Stimulated activated CD4-positive, alpha-beta T cell treated with anti-CD3 and anti-CD28 coated beads, Interleukin-15, amount 100 ng/mL, for 1 hour (primary cell): ENCODE data around the gene TMEM145.

ENCODE experiments used
- DNase-seq, 2 donors: peaks; one replicate each; pipeline ENCODE4 v3.0.0-alpha.2; 2020; ENCODE audit warnings: low read depth in 1 of 2, low spot score in 1 of 2

Gene TMEM145

DNA sequence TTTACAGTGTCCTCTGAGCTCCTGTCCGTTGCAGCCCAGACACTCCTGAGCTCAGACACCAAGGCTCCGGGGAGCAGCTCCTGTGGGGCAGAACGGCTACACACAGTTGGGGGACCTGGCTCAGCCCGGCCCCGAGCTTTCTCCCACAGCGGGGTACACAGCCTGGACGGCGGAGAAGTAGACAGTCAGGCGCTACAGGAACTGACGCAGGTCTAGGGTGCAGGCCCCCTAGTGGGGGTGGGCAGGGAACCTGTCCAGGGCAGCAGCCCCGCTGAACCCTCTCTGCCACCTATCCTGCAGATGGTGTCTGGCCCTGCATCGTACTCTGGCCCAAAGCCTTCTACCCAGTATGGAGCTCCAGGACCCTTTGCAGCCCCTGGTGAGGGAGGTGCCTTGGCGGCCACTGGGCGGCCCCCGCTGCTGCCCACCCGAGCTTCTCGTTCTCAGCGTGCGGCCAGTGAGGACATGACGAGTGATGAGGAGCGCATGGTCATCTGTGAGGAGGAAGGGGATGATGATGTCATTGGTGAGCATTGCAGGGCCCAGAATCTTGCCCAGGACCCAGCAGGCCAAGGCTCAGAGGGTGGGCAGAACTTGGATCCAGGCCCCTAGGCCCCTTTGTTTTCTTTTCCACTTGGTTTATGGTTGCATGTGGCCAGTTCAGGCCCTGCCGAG lies 24.1 kb upstream of the TMEM145 start:
- no peak for DNase-seq

DNA sequence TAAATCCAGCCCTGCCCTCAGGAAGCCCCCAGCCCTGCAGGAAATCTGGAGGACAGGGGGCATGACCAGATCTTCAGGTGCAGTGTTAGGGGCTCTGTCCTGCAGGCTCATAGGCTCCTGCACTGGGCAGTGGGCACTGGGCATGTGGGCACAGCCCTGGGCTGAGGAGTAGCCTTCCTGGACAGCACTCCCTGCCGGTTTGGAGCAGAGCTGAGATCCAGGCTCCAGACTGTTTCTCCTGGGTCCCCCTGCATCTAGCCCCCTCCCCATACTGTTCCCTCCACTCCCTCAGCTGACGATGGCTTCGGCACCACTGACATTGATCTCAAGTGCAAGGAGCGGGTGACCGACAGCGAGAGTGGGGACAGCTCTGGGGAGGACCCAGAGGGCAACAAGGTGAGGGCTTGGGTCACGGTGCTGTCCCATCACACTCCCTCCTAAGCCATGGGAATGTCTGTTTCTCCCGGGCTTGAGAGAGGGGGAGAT lies 23.5 kb upstream of the TMEM145 start:
- no peak for DNase-seq

DNA sequence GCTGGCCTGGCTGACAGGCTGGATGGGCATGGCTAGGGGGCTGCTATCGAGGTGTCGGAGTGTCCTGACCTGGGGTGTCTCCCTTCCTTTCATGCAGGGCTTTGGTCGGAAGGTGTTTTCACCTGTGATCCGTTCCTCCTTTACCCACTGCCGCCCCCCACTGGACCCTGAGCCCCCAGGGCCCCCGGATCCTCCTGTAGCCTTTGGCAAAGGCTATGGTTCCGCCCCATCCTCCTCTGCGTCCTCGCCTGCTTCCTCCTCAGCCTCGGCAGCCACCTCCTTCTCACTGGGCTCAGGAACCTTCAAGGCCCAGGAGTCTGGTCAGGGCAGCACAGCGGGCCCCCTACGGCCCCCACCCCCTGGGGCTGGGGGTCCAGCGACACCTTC lies 23.0 kb upstream of the TMEM145 start:
- DNase-seq = no peak

DNA sequence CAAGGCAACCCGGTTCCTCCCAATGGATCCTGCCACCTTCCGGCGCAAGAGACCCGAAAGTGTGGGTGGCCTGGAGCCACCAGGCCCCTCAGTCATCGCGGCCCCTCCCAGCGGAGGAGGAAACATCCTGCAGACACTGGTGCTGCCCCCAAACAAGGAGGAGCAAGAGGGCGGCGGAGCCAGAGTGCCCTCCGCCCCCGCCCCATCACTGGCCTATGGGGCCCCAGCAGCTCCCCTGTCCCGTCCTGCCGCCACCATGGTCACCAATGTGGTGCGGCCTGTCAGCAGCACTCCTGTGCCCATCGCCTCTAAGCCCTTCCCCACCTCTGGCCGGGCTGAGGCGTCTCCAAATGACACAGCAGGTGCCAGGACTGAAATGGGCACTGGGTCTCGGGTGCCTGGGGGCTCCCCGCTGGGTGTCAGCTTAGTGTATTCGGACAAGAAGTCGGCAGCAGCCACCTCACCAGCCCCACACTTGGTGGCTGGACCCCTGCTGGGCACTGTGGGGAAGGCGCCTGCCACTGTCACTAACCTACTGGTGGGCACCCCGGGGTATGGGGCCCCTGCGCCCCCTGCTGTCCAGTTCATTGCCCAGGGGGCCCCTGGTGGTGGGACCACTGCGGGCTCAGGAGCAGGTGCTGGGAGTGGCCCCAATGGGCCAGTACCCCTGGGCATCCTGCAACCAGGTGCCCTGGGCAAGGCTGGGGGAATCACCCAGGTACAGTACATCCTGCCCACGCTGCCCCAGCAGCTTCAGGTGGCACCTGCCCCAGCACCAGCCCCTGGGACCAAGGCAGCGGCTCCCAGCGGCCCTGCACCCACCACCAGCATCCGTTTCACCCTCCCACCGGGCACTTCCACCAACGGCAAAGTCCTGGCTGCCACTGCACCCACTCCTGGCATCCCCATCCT lies 22.3 kb upstream of the TMEM145 start:
- peak; percentile 43 to 49 for DNase-seq

DNA sequence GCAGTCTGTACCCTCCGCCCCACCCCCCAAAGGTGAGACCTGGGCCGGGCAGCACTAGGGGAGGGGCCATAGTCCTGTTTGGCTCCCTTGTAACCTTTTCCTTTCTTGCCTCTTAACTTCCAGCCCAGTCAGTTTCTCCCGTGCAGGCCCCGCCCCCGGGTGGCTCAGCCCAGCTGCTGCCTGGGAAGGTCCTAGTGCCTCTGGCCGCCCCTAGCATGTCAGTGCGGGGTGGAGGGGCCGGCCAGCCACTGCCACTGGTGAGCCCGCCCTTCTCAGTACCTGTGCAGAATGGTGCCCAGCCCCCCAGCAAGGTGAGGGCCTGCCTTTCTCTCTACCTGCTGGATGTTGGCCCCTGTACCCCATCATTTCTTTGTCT lies 21.7 kb upstream of the TMEM145 start:
- DNase-seq = no peak

DNA sequence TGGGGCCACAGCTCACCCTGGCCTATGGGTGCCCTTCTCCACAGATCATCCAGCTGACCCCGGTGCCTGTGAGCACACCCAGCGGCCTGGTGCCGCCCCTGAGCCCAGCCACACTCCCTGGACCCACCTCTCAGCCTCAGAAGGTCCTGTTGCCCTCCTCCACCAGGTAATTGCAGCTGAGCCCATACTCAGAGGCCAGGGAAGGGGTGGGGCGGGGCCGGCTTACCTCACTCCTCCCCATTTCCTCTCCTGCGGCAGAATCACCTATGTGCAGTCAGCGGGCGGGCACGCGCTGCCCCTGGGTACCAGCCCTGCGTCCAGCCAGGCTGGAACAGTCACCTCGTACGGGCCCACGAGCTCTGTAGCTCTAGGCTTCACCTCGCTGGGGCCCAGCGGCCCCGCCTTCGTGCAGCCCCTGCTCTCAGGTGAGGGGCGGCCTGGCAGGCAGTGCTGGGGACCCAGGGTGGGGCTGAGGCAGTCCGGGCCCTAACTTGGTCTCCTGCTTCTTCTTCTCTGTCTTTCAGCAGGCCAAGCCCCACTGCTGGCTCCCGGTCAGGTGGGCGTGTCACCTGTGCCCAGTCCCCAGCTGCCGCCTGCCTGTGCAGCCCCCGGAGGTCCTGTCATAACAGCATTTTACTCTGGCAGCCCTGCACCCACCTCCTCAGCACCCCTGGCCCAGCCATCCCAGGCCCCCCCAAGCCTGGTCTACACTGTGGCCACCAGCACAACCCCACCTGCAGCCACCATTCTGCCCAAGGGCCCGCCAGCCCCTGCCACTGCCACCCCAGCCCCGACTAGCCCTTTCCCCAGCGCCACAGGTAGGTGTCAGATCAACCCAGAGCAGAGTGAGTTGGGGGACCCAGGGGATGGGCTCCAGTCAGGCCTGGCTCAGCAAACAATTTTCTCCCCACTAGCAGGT lies 20.8 kb upstream of the TMEM145 start:
- DNase-seq = no peak

DNA sequence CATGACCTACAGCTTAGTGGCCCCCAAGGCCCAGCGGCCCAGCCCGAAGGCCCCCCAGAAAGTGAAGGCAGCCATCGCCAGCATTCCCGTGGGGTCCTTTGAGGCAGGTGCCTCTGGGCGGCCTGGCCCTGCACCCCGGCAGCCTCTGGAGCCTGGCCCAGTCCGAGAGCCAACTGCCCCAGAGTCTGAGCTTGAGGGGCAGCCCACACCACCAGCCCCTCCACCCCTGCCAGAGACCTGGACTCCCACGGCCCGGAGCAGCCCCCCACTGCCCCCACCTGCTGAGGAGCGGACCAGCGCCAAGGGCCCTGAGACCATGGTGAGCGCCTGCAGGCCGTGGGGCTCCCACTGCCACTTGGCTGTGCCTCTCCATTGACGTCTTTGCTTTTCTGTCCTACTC lies 20.1 kb upstream of the TMEM145 start:
- DNase-seq = no peak

DNA sequence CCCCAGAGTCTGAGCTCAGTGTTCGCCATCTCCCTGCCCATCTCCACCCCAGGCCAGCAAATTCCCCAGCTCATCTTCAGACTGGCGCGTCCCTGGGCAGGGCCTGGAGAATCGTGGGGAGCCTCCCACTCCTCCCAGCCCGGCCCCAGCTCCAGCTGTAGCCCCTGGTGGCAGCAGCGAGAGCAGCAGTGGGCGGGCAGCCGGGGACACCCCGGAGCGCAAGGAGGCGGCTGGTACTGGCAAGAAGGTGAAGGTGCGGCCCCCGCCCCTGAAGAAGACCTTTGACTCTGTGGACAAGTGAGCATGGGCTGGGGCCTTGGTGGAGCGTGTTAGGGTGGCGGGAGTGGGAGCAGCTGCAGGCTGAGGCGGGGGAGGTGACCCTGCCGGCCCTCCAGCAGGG lies 19.6 kb upstream of the TMEM145 start:
- no peak for DNase-seq

DNA sequence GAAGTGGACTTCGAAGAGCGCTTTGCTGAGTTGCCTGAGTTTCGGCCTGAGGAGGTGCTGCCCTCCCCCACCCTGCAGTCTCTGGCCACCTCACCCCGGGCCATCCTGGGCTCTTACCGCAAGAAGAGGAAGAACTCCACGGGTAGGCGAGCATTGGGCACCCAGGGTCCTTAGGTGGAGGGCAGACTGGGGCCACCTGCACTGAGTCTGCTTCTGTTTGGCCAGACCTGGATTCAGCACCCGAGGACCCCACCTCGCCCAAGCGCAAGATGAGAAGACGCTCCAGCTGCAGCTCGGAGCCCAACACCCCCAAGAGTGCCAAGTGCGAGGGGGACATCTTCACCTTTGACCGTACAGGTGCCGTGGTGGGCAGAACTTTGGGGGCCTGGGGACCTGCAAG lies 19.2 kb upstream of the TMEM145 start:
- DNase-seq = no peak

DNA sequence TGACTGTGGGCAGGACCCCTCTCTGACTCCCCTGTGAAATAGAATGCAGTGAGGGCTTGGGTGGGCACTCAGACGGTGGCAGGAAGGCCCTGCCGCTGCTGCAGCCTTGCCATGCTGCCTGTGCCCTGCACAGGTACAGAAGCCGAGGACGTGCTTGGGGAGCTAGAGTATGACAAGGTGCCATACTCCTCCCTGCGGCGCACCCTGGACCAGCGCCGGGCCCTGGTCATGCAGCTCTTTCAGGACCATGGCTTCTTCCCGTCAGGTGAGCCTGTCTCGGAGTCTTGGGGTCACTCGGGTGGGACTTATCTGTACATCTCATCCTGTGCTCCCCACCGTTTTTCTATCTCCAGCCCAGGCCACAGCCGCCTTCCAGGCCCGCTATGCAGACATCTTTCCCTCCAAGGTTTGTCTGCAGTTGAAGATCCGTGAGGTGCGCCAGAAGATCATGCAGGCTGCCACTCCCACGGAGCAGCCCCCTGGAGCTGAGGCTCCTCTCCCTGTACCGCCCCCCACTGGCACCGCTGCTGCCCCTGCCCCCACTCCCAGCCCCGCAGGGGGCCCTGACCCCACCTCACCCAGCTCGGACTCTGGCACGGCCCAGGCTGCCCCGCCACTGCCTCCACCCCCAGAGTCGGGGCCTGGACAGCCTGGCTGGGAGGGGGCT lies 18.5 kb upstream of the TMEM145 start:
- DNase-seq = no peak

DNA sequence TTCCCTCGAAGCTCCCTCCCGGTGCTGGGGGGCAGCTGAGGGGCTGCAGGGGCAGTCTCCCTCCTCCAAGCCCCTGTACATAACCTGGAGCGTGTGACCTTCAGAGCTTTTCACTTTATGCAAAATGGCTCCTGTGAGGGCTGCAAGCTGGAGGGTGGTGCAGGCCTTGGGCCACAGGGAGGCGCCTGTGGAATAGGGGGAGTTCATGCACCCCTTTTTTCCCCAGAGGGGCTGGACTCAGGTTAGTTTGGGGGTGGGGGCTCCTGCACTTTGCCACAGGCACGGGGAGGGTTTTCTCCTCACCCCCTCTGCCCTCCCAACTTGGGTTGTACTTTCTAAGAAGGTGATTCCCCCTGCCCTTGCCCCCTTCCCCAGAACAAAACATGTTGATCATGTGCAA lies 17.8 kb upstream of the TMEM145 start:
- DNase-seq = no peak

DNA sequence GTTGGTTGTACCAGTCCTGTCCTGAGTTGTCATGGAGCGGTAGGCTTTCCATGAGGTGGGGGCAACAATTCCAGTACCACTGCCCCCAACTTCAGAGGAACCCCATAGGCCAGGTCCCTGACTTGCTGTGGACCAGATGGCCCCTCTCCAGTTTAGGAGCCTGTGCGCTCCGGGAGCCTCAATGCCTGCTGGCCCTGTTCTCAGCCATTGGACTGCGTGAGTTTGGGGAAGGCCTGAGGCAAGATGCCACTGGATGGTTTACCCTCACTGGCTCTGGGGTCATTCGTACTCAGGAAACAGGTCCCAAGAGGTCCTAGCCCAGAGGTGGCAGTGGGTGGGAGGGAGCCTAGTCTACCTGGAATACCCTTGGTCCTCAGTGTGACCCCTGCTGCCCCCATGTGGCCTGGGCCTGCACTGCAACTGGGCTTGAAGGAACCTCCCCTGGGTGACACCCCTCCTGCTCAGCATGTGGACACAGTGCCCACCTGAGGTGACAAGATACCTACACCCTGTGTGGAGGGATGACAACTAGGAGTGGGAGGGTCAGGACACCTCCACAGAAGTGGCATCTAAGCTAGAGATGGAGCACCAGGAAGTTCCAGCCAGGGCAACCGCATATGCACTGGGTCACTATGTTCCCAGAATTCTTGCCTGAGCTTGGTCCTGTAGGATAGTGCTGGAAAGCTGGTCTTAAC lies 17.1 kb upstream of the TMEM145 start:
- DNase-seq = peak; percentile 85 to 89

DNA sequence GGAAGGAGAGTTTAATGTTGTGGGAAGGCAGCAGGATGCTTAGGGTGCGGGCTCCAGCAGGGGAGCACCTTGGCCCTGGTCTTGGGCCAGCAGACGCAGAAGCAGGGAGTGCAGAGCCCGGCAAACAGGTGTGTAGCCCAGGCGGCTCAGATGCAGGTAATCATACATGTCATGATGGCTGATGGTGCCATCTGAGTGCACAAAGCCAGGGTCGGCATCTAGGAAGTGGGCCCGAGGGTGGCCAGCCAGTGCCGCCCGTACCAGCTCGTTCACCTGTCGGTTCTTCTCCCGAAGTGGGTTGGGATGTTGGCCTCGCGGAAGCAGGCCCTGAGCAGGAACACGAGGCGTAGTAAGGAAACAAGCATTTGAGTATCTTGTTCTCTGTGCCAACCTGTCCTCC lies 16.1 kb upstream of the TMEM145 start:
- no peak for DNase-seq

DNA sequence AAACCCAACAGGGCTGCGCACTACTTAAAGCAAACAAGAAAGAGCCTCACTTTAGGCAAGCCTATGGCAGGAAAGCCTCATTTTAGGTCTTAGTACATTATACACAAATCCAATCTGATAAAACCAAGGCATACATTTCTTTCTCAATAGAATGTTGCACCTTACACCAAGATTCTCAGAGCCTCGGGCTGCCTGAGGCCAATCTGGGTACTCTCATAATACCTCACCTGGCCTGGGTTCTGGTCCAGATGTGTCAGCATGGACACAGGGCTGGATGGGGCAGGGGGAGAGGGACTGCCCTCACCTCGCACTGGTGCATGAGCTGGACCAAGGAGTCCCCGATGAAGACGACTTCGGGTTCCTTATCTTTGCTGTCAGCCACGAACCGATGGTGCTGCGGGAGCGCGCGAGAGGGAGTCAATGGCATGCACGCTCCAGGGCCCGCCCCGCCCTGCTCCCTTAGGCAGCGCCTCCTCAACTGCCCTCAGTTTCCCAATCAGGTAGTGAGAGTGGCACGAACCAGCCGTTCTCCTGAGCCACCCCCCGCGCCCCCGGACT lies 11.4 kb upstream of the TMEM145 start, which contains the start of gene PRR19:
Gene PRR19 (plus strand): TSS at position 487 of the 558 bp plus-strand sequence. CDS start 7,453 bp downstream, outside the sequence.
- DNase-seq = no peak

DNA sequence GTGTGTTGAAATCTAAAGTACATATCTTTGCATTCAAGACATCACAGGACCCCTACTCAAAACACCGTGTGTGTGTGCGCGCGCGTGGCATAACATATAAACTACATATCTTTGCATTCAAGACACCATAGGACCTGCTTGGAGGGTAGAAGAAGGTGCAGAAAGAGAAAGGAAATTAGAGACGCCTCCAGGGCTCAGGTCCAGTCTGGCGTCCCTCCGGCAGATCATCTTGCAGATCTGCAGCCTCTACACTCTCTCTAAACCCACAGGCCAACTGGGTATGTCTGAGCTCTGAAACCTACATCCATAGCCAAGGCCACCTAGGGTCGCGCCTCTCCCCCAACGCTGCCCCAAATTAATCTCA lies 10.0 kb upstream of the TMEM145 start:
- no peak for DNase-seq

DNA sequence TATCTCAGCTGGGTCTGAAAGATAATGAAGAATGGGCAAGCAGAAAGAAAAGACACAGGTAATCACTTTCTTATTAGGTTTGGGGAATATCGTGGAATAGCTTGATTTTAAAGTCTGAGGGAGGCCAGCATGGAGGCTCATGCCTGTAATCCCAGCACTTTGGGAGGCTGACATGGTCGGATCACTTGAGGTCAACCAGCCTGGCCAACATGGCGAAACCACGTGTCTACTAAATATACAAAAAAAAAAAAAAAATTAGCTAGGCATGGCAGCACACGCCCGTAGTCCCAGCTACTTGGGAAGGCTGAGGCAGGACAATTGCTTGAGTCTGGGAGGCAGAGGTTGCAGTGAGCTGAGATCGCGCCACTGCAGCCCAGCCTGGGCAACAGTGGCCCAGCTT lies 9.2 kb upstream of the TMEM145 start:
- DNase-seq = no peak

DNA sequence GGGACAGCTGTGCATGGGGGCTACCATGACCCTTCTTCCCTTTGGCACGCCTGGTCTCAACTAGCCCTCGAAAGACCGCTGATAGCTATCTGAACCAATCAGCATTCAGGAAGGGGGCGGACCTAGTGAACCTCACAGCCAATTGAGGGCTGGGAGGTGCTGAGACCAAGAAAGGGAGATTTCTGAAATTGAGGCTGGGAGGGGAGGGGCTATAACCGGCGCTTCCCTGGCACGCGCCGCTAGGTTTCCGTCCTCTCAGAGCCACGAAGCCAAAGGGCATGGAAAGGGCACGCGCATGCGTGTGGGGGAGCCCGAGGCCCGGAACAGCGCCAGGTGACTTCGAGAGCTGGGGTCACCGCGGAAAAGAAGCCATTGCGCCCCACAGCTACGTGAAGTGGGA lies 6.5 kb upstream of the TMEM145 start:
- DNase-seq = no peak

DNA sequence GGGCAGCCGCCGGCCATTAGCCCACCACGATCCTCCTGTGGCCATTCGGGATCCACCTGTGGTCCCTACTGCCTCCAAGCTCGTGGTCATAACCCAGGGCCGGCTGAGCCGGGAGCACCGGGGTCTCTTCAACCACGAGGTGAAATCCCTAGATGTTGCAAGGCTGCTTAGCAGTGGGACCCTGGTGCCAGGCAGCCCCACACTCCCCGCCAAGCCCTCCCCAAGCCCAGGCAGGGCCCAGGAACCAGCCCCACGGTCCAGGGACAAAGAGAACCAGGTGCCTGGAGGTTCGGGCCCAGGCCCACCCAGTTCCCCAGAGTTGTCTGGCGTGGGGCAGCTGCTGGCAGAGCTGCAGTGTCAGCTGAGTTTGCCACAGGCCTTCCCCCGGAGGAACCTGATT lies 3.4 kb upstream of the TMEM145 start:
- DNase-seq = no peak

DNA sequence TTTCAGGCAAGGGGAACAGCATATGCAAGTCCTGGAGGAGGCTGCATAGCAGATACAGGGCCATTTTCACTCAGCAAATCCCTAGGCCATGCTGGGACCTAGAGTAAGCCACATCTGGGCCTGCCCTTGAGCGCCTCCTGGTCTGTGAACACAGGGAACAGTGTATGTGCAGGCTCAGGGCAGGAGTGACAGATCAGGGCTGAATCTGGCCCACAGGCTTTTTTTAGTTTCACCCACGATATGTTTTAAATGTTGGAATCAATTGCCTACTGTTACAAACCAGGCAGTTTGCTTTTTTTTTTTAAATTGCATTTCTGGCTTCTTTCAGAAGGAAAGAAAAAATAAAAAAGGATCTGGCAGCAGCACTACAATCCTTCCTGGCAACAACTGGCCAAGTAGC lies 1.5 kb upstream of the TMEM145 start:
- no peak for DNase-seq

DNA sequence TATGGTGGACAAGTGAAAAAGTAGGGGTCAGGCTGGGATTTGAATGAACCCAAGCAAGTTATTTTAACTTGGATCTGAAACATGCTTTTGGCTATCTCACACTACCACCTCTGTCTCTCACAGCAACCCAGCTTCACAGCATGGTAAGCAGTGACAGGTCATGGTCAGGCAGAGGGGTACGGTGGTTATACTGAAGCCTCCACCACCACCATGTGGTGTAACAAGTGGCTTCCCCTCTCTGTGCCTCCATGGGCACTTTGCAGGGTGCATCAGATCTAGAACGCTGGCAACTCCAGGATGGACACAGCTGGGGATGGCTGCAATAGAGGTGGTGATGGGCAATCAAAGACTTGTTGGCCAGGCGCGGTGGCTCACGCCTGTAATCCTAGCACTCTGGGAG lies 739 bp upstream of the TMEM145 start:
- no peak for DNase-seq
